Type B pancreatic cell (in vitro differentiated cells): ENCODE results near the gene ELK3. TPM values are rescaled to one million over a fixed set of nuclear protein-coding genes. Genes with fewer than 3 reads are reported as not detected.

Experiments used
- DNase-seq: peaks from one replicate; pipeline ENCODE4 v3.0.0; 2021; ENCODE audit warnings: mixed read lengths; ENCODE audit not compliant: unreplicated experiment; ENCODE audit errors: extremely low spot score
- H3K27ac Mint-ChIP-seq: 2 replicates; pipeline ENCODE4 v1.8.0; 2021; ENCODE audit warnings: mild to moderate bottlenecking, mixed read lengths
- H3K27me3 Mint-ChIP-seq: 2 replicates; pipeline ENCODE4 v1.8.0; 2021; ENCODE audit warnings: mixed read lengths
- H3K36me3 Mint-ChIP-seq: 2 replicates; pipeline ENCODE4 v1.8.0; 2021; ENCODE audit warnings: mixed read lengths
- H3K4me1 Mint-ChIP-seq: one replicate; pipeline ENCODE4 v1.8.0; 2021; ENCODE audit warnings: mixed read lengths; ENCODE audit not compliant: unreplicated experiment
- H3K4me3 Mint-ChIP-seq: 2 replicates; pipeline ENCODE4 v1.8.0; 2021; ENCODE audit warnings: mild to moderate bottlenecking, mixed read lengths
- H3K9me3 Mint-ChIP-seq: 2 replicates; pipeline ENCODE4 v1.8.0; 2021; ENCODE audit warnings: mixed read lengths
- total RNA-seq: library from RNA; stranded (reverse); gene quantifications from 2 replicates; pipeline ENCODE4 v1.2.1, GENCODE V29; 2021; ENCODE audit warnings: low replicate concordance
- TF ChIP-seq, protein P1 (sequence below): fragments of 200-600 bp; sonication (generic); conservative IDR thresholded peaks from 2 replicates; pipeline ENCODE4 v1.5.0; 2021; ENCODE audit warnings: antibody characterized with exemption, mild to moderate bottlenecking

The ELK3 gene
- total RNA-seq, 1 donor from 2014 or later: 17.6 TPM

DNA sequence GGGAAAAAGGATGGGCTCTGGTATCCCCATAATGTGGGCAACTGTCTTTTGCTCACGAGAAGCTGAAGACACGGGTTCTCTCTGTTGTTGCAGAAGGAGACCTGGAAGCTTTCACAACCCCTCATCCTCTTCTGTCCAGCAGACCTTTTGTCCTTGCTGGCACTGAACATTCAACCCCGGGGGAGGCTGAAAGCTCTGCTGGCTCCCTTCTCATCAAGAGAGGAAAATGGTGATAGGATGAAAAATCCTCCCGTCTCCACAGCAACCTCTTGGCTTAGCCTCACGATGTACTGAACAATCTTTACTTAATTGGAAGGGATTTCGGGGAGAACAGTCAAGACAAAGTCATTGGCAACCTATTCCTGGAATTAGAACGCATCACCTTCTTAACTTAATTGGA, 39.0 kb downstream of the ELK3 start:
- no peak overlapping the region for H3K27ac Mint-ChIP-seq
- no peaks in the 10 kb centered on the region for H3K27me3 Mint-ChIP-seq
- no peak for DNase-seq
- H3K4me1 Mint-ChIP-seq: peaks cover 4% of the 10 kb centered on the region
- H3K9me3 Mint-ChIP-seq: no peaks in the 10 kb centered on the region
- TF ChIP-seq, protein P1, sequence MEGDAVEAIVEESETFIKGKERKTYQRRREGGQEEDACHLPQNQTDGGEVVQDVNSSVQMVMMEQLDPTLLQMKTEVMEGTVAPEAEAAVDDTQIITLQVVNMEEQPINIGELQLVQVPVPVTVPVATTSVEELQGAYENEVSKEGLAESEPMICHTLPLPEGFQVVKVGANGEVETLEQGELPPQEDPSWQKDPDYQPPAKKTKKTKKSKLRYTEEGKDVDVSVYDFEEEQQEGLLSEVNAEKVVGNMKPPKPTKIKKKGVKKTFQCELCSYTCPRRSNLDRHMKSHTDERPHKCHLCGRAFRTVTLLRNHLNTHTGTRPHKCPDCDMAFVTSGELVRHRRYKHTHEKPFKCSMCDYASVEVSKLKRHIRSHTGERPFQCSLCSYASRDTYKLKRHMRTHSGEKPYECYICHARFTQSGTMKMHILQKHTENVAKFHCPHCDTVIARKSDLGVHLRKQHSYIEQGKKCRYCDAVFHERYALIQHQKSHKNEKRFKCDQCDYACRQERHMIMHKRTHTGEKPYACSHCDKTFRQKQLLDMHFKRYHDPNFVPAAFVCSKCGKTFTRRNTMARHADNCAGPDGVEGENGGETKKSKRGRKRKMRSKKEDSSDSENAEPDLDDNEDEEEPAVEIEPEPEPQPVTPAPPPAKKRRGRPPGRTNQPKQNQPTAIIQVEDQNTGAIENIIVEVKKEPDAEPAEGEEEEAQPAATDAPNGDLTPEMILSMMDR: no peak
- no peak overlapping the region for H3K4me3 Mint-ChIP-seq
- H3K36me3 Mint-ChIP-seq: peaks cover 4% of the 10 kb centered on the region

DNA sequence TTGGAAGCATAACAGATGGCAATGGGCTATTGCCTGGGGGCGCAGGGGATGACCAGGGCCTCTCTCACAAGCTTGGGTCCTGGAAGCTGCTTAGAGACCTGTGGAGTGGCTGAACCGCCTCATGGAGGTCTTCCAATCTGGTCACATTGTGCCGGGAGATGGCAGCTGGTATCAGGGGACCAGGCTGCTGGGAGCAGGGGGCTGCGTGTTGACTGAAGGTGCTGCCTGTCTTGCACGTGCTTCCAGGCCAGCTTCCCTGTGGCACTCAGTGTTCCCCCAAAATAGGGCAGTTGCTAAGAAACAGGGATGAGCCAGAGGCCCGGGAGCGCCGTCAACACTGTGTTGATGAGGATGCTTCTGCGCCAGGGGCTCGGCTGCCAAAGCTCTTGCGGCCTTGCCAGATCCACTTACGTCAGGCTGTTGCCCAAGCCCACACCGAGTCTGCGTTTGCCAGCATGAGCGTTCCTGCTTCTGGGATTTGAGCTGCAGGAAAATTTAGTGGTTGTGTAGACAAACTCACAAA, 39.8 kb downstream of the ELK3 start:
- no peaks in the 10 kb centered on the region for H3K27me3 Mint-ChIP-seq
- H3K9me3 Mint-ChIP-seq: no peaks in the 10 kb centered on the region
- no peak overlapping the region for H3K4me3 Mint-ChIP-seq
- TF ChIP-seq, protein P1: no peak
- no peak overlapping the region for H3K27ac Mint-ChIP-seq
- peaks cover 4% of the 10 kb centered on the region for H3K36me3 Mint-ChIP-seq
- H3K4me1 Mint-ChIP-seq: peaks cover 4% of the 10 kb centered on the region
- no peak for DNase-seq

DNA sequence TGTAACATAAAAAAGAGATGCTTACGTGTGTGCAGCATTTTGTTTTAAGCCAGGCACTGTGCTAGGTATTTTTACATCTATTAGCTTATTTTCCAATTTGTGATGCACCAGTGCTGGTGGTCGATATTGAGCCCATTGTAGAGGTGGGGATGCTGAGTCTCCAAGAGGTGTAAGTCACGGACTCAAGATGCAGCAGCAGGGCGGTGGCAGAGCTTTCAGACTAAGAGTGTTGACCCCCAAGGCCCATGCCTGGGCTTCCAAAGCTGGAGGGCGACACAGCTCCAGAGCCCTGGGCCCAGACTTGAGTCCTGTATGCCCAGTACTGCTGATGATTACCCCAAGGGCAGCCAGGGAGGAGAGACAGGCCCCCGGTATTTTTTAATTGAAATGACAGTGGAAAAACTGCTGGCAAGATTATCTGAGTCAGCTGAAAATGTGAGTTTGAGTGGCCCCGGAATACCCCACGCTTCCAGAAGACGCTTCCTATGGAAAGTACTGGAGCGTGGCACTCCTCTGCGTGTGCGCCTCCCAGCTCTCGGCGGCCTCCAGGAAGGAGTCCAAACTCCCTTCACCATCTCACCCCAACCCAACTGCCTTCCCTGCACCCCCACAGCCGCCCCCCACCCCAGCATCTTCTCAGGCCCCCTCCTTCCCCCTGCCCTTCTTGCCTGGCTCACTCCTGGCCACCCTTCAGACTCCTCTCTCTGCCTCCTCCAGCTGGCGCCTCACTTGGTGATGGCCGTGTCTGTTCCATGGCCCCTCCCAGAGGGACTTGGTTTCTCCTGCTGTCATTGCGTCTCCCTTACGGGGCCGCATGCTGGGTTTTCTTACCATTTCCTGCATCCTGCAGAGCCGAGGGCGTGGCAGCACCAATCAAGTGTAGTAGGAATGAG, 40.7 kb downstream of the ELK3 start:
- Mint-ChIP-seq H3K4me3 (no peak overlapping the region), H3K4me1 (peaks cover 11% of the 10 kb centered on the region), H3K9me3 (no peaks in the 10 kb centered on the region), H3K36me3 (peaks cover 4% of the 10 kb centered on the region), H3K27me3 (no peaks in the 10 kb centered on the region), H3K27ac (no peak overlapping the region)
- DNase-seq: no peak
- TF ChIP-seq, protein P1: no peak

DNA sequence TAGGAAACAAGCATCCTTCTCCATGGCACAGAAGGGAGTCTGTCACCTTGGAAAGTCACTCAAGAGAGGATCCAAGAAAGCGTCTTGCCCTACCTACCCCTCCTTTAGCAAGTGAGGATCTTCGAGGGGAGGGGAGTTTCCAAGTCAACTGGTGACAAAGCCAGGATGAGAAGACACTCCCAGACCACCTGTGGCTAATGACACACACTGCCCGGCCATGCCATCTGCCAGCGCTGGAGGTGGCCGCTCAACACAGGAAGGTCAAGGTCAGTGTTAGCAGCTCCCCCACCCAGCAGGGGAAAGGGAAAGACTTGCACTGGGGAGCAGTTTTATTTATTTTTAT, 41.3 kb downstream of the ELK3 start:
- H3K27me3 Mint-ChIP-seq: no peaks in the 10 kb centered on the region
- TF ChIP-seq, protein P1: no peak
- peaks cover 4% of the 10 kb centered on the region for H3K36me3 Mint-ChIP-seq
- no peak overlapping the region for H3K27ac Mint-ChIP-seq
- H3K4me1 Mint-ChIP-seq: peaks cover 17% of the 10 kb centered on the region
- no peak overlapping the region for H3K4me3 Mint-ChIP-seq
- DNase-seq: no peak
- no peaks in the 10 kb centered on the region for H3K9me3 Mint-ChIP-seq

DNA sequence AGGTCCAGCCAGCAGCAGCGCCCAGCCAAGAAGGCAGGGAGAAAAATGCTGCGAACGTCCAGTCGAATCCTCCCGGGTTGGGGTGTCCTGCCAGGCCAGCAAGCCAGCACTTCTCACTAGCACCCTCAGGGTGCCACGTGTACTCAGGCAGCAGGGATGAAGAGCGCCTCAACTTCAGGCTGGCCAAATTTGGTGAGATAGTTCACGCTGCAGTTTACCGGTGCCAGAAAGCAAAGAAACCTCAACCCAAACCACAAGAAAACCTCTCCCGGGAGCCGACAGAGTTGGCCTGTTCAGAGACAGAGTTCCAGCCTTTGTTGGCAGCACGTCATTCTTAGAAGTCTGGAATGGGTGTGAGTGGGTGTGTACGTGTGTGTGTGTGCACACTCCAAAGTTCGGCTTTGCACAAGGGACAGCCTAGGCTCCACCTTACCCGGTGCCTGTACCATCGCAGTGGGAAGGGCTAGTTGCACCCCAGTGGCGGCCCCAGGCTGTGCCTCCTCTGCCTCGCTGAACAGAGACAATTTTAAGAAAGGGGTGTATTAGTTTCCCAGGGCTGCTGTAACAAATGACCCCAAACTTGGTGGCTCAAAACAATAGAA, 42.1 kb downstream of the ELK3 start:
- TF ChIP-seq, protein P1: no peak
- no peaks in the 10 kb centered on the region for H3K9me3 Mint-ChIP-seq
- peaks cover 4% of the 10 kb centered on the region for H3K36me3 Mint-ChIP-seq
- H3K27me3 Mint-ChIP-seq: no peaks in the 10 kb centered on the region
- no peak for DNase-seq
- H3K4me3 Mint-ChIP-seq: no peak overlapping the region
- no peak overlapping the region for H3K27ac Mint-ChIP-seq
- H3K4me1 Mint-ChIP-seq: peaks cover 22% of the 10 kb centered on the region
